HG03025 (cell line): ENCODE data around the gene TRIM29.
"Not testable (repeated sequence)": the region's sequence is repeated elsewhere in the genome, so short reads cannot be mapped to it uniquely, and the experiment has no call there.

Source experiments
- ATAC-seq: cut with Tn5 transposase; IDR thresholded peaks from one replicate; pipeline ENCODE4 v1.9.1; 2021; ENCODE audit warnings: mild to moderate bottlenecking, moderate library complexity; ENCODE audit not compliant: unreplicated experiment, low FRiP score

Gene TRIM29

DNA sequence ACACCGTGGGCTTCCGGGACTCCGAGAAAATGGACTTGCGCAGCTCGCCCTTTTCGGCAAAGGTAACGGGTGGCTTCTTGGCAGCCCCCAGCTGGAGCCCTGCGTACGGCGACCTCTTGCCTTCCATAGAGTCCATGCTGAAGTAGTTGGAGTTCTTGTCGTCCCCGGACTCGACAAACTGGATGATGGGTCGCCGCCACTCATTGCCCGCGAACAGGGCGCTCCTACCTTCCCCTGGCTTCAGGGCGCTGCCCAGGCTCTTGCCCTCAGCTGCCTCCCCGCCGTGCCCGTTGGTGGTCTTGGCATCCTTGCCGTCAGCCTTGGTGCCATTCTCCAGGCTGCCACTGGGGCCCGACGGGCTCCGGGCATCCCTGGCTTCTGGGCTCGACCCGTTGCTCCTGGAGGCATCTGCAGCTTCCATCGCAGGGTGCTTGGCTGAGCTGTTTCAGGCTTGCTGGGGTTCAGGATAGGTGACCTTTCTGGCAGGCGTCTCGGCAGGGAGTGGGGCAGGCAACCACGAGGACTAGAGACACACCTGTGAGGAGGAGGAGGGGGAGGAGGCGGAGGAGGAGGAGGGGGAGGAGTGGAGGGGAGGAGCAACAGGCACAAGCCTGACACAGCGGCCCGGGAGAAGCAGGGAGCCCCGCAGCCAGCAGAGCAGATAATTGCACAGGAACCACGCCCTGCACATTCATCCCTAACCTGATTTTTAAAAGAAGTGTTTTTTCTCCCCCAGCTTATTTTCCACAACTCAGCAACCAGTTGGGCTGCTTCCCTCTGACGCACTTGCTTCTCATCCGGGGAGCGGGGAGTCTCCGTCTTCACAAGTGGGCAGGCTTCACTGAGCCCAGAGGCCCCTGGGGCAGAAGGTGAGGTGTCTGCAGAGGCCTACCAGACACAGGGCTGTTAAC is at the start of gene TRIM29:
TRIM29 (minus strand) TSS at position 503 of the 911 bp plus-strand sequence; CDS start at position 421, 82 bp downstream.
- no peak for ATAC-seq

DNA sequence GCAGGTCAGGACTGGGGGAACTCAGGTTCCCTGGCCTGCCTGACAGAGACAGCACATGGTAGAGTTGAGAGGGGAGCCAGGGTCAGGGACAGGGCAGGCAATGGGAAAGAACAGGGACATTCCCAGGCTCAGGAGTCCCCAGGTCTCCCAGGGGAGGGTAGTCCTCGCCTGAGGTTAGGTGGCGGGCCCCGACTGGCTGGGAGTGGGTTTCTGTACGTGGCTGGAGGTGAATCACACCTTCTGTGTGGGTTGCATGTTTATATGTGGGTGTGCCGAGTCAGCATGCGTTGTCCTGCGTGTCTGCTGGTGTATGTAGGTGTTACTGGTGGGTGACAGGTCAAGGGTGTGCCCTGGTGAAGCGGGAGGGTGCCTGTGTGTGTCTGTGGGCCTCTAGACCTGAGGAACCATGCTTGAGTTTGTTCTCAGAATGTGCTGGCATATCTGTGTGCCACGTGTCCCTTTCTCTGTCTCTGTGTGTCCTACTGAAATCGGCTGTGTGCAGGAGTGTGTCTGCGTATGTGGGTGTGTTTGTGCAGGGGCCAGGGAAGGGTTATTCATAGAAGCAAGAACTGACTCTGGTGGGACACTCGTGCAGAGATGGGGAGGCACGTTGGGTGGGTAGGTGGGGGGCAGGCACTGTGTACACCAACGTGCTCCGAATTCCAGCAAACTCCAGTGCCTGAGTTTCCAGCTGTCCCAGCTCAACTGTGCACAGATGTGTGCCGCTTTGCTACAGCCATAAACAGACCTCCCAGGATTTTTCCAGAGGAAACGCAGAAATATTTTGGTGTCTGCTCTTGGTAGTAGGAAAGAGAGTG is 49.1 kb upstream of the TRIM29 start:
- no peak for ATAC-seq

- no peak for ATAC-seq
Measured at GRCh38 chr11:120186456-120186773, 48.5 kb upstream of the TRIM29 start.

DNA sequence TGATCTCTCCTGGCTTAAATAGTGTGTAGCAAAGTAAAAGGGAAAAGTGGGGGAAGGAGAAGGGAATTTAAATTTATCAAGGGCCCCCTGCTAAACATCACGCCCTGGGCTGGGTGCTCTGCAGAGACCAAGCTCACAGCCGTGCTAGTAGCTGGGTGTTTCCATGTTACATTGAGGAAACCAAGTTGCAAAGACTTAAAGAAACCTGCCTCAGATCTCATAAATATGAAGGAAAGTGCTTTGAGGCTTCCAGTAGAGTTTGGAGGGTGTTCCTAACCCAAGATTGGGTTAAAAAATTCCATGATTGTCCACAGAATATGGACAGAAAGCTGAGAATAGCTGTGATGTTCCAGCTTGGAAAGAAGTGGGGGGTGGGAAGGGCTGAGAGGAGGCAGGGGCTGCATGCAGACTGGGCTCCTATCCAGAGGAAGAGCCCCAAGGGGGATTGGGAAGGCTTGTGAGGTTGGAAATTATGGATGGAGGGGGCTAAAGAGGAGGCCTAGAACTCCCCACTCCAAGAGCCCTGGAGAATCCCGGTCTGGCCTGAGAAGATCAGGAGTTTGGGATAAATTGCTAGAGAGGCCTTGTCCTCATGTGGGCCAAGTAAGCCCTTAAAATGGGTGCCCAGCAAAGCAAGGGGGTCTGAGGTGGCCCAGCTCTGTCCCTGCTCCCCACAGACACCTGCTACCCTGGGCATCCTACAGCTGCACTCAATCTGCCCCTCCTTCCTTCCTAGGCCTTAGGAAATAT is 48.0 kb upstream of the TRIM29 start:
- ATAC-seq: no peak

- ATAC-seq: no peak
Measured at GRCh38 chr11:120184946-120185705, 47.2 kb upstream of the TRIM29 start.

GRCh38 chr11:120184371-120184945 is 46.5 kb upstream of the TRIM29 start:
- no peak for ATAC-seq

DNA sequence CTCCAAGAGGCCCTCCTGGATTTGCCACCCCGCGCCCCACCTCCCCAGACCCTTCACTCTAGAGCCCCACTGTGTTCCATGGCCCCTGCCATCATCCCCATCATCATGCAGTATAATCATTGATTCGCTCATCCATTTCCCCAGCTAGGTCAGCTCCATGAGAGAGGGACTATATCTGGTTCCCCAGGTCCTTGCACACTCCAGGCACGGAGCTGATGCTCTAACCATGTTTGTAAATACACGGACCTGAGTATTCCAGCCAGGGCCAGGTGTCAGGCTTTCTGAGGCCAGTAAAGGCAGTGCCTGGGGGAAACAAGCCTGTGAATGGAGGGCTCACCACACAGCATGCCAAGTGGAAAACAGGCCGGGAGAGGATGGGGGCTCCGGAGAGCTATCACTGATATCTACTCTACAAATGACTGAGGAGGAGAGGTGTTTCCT is 45.8 kb upstream of the TRIM29 start:
- no peak for ATAC-seq

GRCh38 chr11:120182790-120183491 is 45.0 kb upstream of the TRIM29 start:
- ATAC-seq: no peak

GRCh38 chr11:120182372-120182771 is 44.5 kb upstream of the TRIM29 start:
- no peak for ATAC-seq

- no peak for ATAC-seq
Measured at GRCh38 chr11:120181376-120181975, 43.6 kb upstream of the TRIM29 start.

GRCh38 chr11:120180551-120181232 is 42.8 kb upstream of the TRIM29 start:
- no peak for ATAC-seq

GRCh38 chr11:120180063-120180462 is 42.1 kb upstream of the TRIM29 start:
- not testable (repeated sequence) for ATAC-seq

DNA sequence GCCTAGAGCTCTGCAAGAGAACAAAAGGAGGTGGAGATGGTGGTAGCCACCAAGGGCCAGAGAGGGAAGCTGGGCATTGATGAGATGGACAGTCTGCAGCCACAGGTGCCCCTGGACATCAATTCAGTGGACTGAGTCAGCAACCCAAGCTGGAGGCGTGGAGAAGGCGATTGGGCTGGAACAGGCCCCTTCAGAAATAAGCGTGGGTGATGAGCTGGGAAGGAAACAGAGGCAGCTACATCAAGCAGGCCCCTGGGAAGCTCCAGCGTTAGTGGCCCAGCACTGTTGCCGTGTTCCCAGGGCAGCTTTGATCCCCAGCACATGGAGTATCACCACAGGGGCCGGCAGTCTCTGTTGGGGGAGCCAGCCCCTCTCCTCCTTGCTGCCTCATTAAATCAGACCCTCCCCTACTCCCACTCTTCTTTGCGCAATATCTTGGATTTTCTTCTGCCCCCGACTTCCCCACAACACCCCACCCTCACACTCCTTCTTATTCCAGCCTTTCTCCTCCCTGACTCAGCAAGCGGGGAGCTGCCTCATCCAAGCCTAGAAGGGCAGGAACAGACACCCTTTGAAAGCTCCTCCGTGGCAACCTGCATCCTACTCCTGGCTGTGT is 41.3 kb upstream of the TRIM29 start:
- no peak for ATAC-seq

DNA sequence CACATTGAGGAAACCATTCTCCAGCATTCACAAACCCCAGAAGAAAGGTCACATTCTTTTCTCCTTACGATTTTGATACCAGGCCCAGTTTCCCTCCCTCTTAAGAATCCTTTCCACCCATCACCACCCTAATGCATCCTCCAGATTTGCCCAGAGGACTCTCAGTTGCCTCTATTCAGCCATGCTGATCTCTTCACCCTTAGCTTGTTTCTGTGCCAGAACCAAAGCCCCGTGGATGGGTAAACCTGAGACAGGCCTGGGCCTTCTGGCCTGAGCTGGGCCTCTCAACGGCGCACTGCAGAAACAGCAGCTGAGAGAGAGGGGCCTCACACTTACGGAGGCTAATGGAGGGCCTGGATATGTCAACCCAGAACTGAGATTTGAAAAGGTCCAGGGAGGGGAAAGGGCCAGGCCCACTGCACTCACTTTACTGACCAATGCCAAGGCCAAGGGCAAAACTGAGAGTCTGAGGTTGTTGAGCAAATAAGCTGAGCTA is 40.7 kb upstream of the TRIM29 start:
- no peak for ATAC-seq

DNA sequence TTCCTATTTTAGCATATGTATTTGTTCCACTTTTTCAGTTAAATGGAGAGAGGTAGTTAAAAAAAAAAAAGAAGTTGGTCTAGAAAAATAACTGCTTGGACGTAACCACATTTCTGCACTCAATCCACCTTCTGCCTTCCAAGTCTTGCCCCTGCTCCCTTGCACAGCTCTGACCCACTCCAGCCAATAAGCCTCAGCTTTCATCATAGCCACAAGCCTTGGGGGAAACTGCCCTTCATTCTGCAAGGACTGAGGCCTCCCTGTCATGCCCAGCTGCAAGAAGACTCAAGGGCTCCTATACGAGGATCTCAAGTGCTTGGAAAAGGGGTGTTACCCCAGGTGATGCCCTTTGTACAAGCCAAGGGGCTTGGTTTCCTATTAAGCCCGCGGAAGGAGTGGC is 37.0 kb upstream of the TRIM29 start:
- no peak for ATAC-seq

DNA sequence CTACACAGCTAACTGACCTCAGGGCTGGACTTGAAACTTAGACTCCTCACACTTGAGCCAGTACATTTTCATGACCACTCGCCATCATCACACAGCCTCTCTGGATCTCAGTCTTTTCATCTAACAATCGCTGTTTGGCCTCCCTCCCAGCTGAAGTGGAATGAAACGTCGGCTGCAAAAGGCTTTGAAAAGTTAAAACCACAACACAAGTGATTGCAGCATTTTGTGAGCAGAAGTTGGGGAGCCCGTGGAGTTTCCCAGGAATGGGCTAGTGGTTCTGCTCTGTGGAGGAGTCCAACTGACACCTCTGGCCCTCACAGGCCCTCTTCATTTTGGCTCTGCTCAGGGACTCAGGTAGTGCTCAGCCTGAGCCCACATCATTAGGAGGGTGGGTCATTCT is 35.9 kb upstream of the TRIM29 start:
- no peak for ATAC-seq

GRCh38 chr11:120173019-120173705 is 35.2 kb upstream of the TRIM29 start:
- no peak for ATAC-seq
